ENCODE data around the gene CAND2. TPM values are rescaled to one million over a fixed set of nuclear protein-coding genes. Genes with fewer than 3 reads are reported as not detected.

The CAND2 gene
- total and polyA plus RNA-seq, 2 experiments from 2014 or later = 4.3 to 5.0 TPM

- no peak for TF ChIP-seq EZH2phosphoT487 (IDR thresholded peaks at IDR 0.05; ENCODE audit: low read depth, severe bottlenecking, unreplicated experiment)
- 97% methylated on average over 34 of the region's 34 CpGs for WGBS (ENCODE audit: low lambda C conversion rate, missing lambda C conversion rate)
- DNase-seq (ENCODE audit: low spot score) = no peak
Measured at GRCh38 chr3:12816521-12817342, 20.3 kb downstream of the CAND2 start.

GRCh38 chr3:12817343-12817710 lies 20.8 kb downstream of the CAND2 start:
- Histone ChIP-seq H3K9me2 (replicated peaks; ENCODE audit: insufficient read depth) (no peaks in the 10 kb centered on the region), H3K4me1 (ENCODE audit: insufficient read depth) (no peaks in the 10 kb centered on the region), H4K20me1 (ENCODE audit: insufficient read depth, poor library complexity, severe bottlenecking) (no peaks in the 10 kb centered on the region), H3K27me3 (no peaks in the 10 kb centered on the region), H3K27ac (no peak overlapping the region), H2AFZ (no peak overlapping the region), H3K4me3 (no peak overlapping the region), H3K9me3 (ENCODE audit: low read depth) (no peaks in the 10 kb centered on the region), H3K36me3 (replicated peaks; ENCODE audit: insufficient read depth, low read depth) (no peaks in the 10 kb centered on the region), H3K79me2 (no peaks in the 10 kb centered on the region), H3K4me2 (no peak overlapping the region)
- WGBS (ENCODE audit: low lambda C conversion rate, missing lambda C conversion rate) = 94% methylated on average over 12 of the region's 16 CpGs
- TF ChIP-seq CTCF (IDR thresholded peaks at IDR 0.05; ENCODE audit: poor library complexity) (no peak), EZH2 (IDR thresholded peaks at IDR 0.05; ENCODE audit: borderline replicate concordance) (no peak), EZH2phosphoT487 (IDR thresholded peaks at IDR 0.05; ENCODE audit: low read depth, severe bottlenecking, unreplicated experiment) (no peak)
- no peak for DNase-seq (ENCODE audit: low spot score)

More at GRCh38 chr3:12816521-12817342, 20.3 kb downstream of the CAND2 start:
- H3K4me1 ChIP-seq (ENCODE audit: insufficient read depth) = no peaks in the 10 kb centered on the region
- no peaks in the 10 kb centered on the region for H3K27me3 ChIP-seq
- H4K20me1 ChIP-seq (ENCODE audit: insufficient read depth, poor library complexity, severe bottlenecking) = no peaks in the 10 kb centered on the region
- H3K4me2 ChIP-seq = no peak overlapping the region
- no peak overlapping the region for H2AFZ ChIP-seq
- H3K4me3 ChIP-seq = no peak overlapping the region
- H3K9me3 ChIP-seq (ENCODE audit: low read depth) = no peaks in the 10 kb centered on the region
- H3K27ac ChIP-seq = no peak overlapping the region
- H3K9me2 ChIP-seq (replicated peaks; ENCODE audit: insufficient read depth) = no peaks in the 10 kb centered on the region
- H3K36me3 ChIP-seq (replicated peaks; ENCODE audit: insufficient read depth, low read depth) = no peaks in the 10 kb centered on the region
- no peaks in the 10 kb centered on the region for H3K79me2 ChIP-seq

- Histone ChIP-seq H2AFZ (no peak overlapping the region), H3K27me3 (no peaks in the 10 kb centered on the region), H3K9me3 (ENCODE audit: low read depth) (no peaks in the 10 kb centered on the region), H3K4me2 (no peak overlapping the region), H3K27ac (no peak overlapping the region), H3K4me1 (ENCODE audit: insufficient read depth) (no peaks in the 10 kb centered on the region), H3K9me2 (replicated peaks; ENCODE audit: insufficient read depth) (no peaks in the 10 kb centered on the region), H3K79me2 (no peaks in the 10 kb centered on the region), H3K36me3 (replicated peaks; ENCODE audit: insufficient read depth, low read depth) (no peaks in the 10 kb centered on the region), H3K4me3 (no peak overlapping the region), H4K20me1 (ENCODE audit: insufficient read depth, poor library complexity, severe bottlenecking) (no peaks in the 10 kb centered on the region)
- no peak for DNase-seq (ENCODE audit: low spot score)
- WGBS (ENCODE audit: low lambda C conversion rate, missing lambda C conversion rate) = 90% methylated on average over 8 of the region's 8 CpGs
- TF ChIP-seq EZH2phosphoT487 (IDR thresholded peaks at IDR 0.05; ENCODE audit: low read depth, severe bottlenecking, unreplicated experiment) (no peak), CTCF (IDR thresholded peaks at IDR 0.05; ENCODE audit: poor library complexity) (no peak), EZH2 (IDR thresholded peaks at IDR 0.05; ENCODE audit: borderline replicate concordance) (no peak)
Measured at GRCh38 chr3:12818273-12818672, 21.8 kb downstream of the CAND2 start.

GRCh38 chr3:12818773-12819172 lies 22.3 kb downstream of the CAND2 start:
- 88% methylated on average over 5 of the region's 5 CpGs for WGBS (ENCODE audit: low lambda C conversion rate, missing lambda C conversion rate)
- no peak overlapping the region for H2AFZ ChIP-seq
- no peaks in the 10 kb centered on the region for H3K9me3 ChIP-seq (ENCODE audit: low read depth)
- no peaks in the 10 kb centered on the region for H4K20me1 ChIP-seq (ENCODE audit: insufficient read depth, poor library complexity, severe bottlenecking)
- no peaks in the 10 kb centered on the region for H3K9me2 ChIP-seq (replicated peaks; ENCODE audit: insufficient read depth)
- no peak overlapping the region for H3K4me3 ChIP-seq
- DNase-seq (ENCODE audit: low spot score) = no peak
- no peaks in the 10 kb centered on the region for H3K4me1 ChIP-seq (ENCODE audit: insufficient read depth)
- H3K79me2 ChIP-seq = no peaks in the 10 kb centered on the region
- H3K4me2 ChIP-seq = no peak overlapping the region
- no peak overlapping the region for H3K27ac ChIP-seq
- TF ChIP-seq EZH2 (IDR thresholded peaks at IDR 0.05; ENCODE audit: borderline replicate concordance) (no peak), EZH2phosphoT487 (IDR thresholded peaks at IDR 0.05; ENCODE audit: low read depth, severe bottlenecking, unreplicated experiment) (no peak), CTCF (IDR thresholded peaks at IDR 0.05; ENCODE audit: poor library complexity) (no peak)
- H3K27me3 ChIP-seq = no peaks in the 10 kb centered on the region
- no peaks in the 10 kb centered on the region for H3K36me3 ChIP-seq (replicated peaks; ENCODE audit: insufficient read depth, low read depth)

All from hepatocyte (in vitro differentiated cells).